Effector memory CD8-positive, alpha-beta T cell (primary cell): ENCODE data around the gene ARMC5.
A peak's percentile ranks its signal among the peaks of the same experiment; 100 is the strongest.
"Not testable (repeated sequence)": the region's sequence is repeated elsewhere in the genome, so short reads cannot be mapped to it uniquely, and the experiment has no call there.

Experiments used
- ATAC-seq: fragments of 150-1000 bp; cut with Tn5 transposase; replicated peaks from 2 replicates; pipeline ENCODE4 v1.10.0; 2021; ENCODE audit warnings: mild to moderate bottlenecking, moderate library complexity
- DNase-seq, 3 experiments: peaks; one replicate each; pipeline ENCODE4 v3.0.0; 2021
- H3K27ac Mint-ChIP-seq, 2 donors: one replicate each; pipeline ENCODE4 v1.8.0; 2022; ENCODE audit warnings: mild to moderate bottlenecking in 2 of 2, mixed read lengths in 2 of 2, moderate library complexity in 2 of 2
- H3K27me3 Mint-ChIP-seq, 2 donors: one replicate each; pipeline ENCODE4 v1.8.0; 2022; ENCODE audit warnings: mixed read lengths in 2 of 2
- H3K36me3 Mint-ChIP-seq: one replicate; pipeline ENCODE4 v1.8.0; 2022; ENCODE audit warnings: mild to moderate bottlenecking, moderate library complexity, mixed read lengths; ENCODE audit not compliant: insufficient read depth
- H3K4me1 Mint-ChIP-seq, 2 donors: one replicate each; pipeline ENCODE4 v1.8.0; 2022; ENCODE audit warnings: low read depth in 2 of 2, mixed read lengths in 2 of 2
- H3K4me3 Mint-ChIP-seq, 2 donors: one replicate each; pipeline ENCODE4 v1.8.0; 2022; ENCODE audit warnings: mild to moderate bottlenecking in 2 of 2, mixed read lengths in 2 of 2, moderate library complexity in 2 of 2
- H3K9me3 Mint-ChIP-seq, 2 donors: one replicate each; pipeline ENCODE4 v1.8.0; 2022; ENCODE audit warnings: mixed read lengths in 2 of 2

Gene ARMC5

DNA sequence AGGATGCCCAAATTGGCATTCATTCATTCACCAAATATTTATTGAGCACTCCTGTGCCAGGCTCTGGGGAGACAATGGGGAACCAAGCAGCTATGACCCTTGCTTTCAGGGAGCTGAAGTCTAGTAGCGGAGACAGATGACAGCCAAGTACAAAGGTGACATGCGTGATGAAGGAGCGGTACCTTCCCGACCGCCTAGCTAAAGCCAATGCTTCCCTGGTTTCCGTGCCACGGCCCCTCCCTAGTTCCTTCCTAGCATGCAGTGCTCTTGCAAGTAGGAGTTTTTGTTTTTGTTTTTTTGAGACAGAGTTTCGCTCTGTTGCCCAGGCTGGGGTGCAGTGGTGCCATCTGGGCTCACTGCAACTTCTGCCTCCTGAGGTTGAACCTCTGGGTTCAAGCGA is 20.4 kb downstream of the ARMC5 start:
- DNase-seq (no peak), ATAC-seq (no peak)
- Mint-ChIP-seq H3K9me3 (no peaks in the 10 kb centered on the region), H3K4me3 (no peak overlapping the region), H3K27ac (no peak overlapping the region), H3K4me1 (peaks cover 15 to 19% of the 10 kb centered on the region in 2 donors), H3K27me3 (no peaks in the 10 kb centered on the region), H3K36me3 (peaks cover 11% of the 10 kb centered on the region)

DNA sequence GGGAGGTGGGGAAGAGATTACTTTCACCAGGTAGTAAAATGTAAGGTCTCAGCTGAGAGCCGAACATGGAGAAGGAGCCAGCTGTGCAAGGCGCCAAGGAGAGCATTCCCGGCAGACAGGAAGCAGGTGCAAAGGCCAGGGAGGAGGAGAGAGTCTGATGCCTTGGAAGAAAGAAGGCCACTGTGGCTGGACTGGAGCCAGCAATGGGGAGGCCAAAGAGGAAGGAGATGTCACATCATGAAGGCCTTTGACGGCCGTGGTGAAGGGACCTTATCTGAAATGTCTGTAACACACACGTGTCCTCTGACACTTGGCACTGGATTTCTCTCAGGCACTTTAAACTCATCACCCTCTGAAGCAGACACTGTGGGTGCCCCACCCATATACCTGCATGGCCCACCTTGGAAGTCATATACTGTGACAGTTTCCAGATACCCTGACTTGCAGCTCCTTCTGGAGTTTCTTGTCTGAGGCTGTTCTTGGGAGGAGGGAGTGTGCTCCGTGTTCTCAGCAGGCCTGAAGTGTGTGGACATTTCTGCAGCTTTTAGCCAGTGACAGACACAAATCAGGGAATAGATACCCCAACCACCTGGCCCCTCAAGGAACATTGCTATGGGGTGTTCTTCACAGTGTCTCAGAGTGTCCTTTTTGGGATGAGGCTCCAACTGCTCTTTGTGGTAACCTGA is 21.7 kb downstream of the ARMC5 start:
- H3K27me3 Mint-ChIP-seq = no peaks in the 10 kb centered on the region
- peaks cover 11% of the 10 kb centered on the region for H3K36me3 Mint-ChIP-seq

DNA sequence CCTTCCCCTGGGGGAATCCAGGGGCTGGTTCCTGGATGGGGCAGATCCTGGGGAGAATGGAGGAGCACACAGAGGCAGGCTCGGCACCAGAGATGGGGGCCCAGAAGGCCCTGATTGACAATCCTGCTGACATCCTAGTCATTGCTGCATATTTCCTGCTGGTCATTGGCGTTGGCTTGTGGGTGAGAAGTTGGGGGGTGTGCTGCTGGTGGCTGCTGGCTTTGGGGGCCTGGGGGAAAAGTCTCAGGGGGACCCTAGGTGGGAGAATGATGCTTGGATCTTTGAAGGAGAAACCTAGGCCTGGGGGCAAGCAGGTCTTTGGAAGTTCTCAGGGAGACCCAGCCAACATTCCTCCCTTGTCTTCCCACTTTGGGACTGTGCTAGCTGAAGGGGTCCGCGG is 23.8 kb downstream of the ARMC5 start, which contains the start of gene SLC5A2:
SLC5A2 (plus strand) TSS at position 43 of the 400 bp plus-strand sequence; CDS start at position 57, 14 bp downstream.
- H3K9me3 Mint-ChIP-seq = no peaks in the 10 kb centered on the region
- no peak for DNase-seq
- no peak within 1 kb of the TSS for H3K4me3 Mint-ChIP-seq
- no peak for ATAC-seq
- H3K27me3 Mint-ChIP-seq = no peaks in the 10 kb centered on the region
- peaks cover 9% of the 10 kb centered on the region for H3K36me3 Mint-ChIP-seq
- no peak within 1 kb of the TSS for H3K27ac Mint-ChIP-seq
- peaks cover 5 to 11% of the 10 kb centered on the region in 2 donors for H3K4me1 Mint-ChIP-seq

More for the DNA sequence above, 21.7 kb downstream of the ARMC5 start:
- Mint-ChIP-seq H3K27ac (no peak overlapping the region), H3K4me1 (peaks cover 14 to 18% of the 10 kb centered on the region in 2 donors), H3K4me3 (no peak overlapping the region), H3K9me3 (no peaks in the 10 kb centered on the region)
- DNase-seq (no peak), ATAC-seq (no peak)

DNA sequence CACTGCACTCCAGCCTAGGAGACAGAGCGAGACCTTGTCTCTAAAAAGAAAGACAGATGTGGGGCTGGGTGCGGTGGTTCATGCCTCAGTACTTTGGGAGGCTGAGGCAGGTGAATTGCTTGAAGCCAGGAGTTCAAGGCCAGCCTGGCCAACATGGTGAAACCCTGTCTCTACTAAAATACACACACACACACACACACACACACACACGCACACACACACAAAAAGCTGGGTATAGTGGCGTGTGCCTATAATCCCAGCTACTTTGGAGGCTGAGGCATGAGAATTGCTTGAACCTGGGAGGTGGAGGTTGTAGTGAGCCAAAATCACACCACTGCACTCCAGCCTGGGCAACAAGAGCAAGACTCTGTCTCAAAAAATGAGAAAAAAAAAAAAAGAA is 24.7 kb downstream of the ARMC5 start:
- not testable (repeated sequence) for DNase-seq, H3K36me3 Mint-ChIP-seq, ATAC-seq, H3K4me1 Mint-ChIP-seq, H3K9me3 Mint-ChIP-seq, H3K4me3 Mint-ChIP-seq, H3K27me3 Mint-ChIP-seq
- peak overlapping the region in 1 of 2 donors; percentile 41 for H3K27ac Mint-ChIP-seq

DNA sequence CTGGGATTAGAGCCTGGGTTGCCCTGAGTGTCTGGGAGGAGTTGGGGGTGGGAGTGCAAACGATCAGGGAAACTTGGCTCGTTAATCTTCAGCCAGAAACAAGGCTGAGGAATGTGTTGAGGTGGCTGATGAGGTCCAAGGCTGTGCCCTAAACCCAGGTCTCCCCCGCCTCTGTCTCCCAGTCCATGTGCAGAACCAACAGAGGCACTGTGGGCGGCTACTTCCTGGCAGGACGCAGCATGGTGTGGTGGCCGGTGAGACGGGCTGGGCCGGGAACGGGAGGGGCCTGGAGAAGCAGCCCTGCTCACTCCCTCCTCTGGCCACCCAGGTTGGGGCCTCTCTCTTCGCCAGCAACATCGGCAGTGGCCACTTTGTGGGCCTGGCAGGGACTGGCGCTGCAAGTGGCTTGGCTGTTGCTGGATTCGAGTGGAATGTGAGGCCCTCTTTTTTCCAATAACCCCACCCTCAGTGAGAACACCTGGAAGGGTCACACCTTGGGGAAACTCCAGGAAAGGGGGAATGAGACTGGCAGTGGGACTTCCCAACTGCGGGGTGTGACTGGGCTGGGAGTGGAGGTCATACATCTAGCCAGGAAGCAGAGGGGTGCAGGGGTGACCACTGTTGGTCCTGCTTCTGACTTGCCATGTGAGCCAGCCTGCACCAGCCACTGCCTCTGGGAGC is 25.3 kb downstream of the ARMC5 start:
- Mint-ChIP-seq H3K27me3 (no peaks in the 10 kb centered on the region), H3K4me3 (no peak overlapping the region), H3K4me1 (peaks cover 4 to 8% of the 10 kb centered on the region in 2 donors), H3K9me3 (no peaks in the 10 kb centered on the region), H3K36me3 (peaks cover 10% of the 10 kb centered on the region), H3K27ac (peak overlapping the region in 1 of 2 donors; percentile 41)
- no peak for ATAC-seq
- no peak for DNase-seq

DNA sequence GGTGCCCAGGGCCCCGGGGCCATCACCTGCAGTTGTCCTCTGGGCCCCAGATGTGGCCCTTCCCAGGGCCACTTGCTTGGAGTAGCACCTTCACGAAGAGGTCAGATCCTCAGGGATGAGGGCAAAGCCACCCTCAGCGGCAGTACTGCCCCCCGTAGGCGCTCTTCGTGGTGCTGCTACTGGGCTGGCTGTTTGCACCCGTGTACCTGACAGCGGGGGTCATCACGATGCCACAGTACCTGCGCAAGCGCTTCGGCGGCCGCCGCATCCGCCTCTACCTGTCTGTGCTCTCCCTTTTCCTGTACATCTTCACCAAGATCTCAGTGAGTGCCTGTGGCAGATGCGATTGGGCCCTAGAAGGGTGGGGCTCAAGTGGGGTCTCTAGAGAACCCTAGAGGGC is 26.3 kb downstream of the ARMC5 start:
- Mint-ChIP-seq H3K4me1 (peaks cover 4 to 8% of the 10 kb centered on the region in 2 donors), H3K27ac (peak overlapping the region in 1 of 2 donors; percentile 51), H3K4me3 (peak overlapping the region; percentile 91 to 92), H3K9me3 (no peaks in the 10 kb centered on the region), H3K36me3 (peaks cover 10% of the 10 kb centered on the region), H3K27me3 (no peaks in the 10 kb centered on the region)
- ATAC-seq (no peak), DNase-seq (no peak)

DNA sequence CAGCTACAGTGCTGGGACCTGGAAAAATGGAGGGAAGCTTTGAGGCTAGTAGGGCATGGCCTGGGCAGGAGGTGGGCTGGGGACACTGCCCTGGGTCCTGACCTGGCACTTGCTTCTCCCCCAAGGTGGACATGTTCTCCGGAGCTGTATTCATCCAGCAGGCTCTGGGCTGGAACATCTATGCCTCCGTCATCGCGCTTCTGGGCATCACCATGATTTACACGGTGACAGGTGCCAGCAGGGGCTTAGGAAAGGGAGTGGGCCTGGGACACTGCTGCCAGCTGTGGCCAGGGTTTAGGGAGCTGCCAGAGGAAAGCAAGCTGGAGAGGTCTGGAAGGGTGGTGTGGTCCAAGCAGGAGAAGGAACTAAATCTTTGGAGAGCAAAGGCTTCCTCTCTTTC is 26.7 kb downstream of the ARMC5 start:
- Mint-ChIP-seq H3K27me3 (no peaks in the 10 kb centered on the region), H3K4me1 (peaks cover 4 to 8% of the 10 kb centered on the region in 2 donors), H3K9me3 (no peaks in the 10 kb centered on the region), H3K27ac (peak overlapping the region in 1 of 2 donors; percentile 51), H3K36me3 (peaks cover 12% of the 10 kb centered on the region), H3K4me3 (peak overlapping the region; percentile 91 to 92)
- DNase-seq (no peak), ATAC-seq (no peak)

DNA sequence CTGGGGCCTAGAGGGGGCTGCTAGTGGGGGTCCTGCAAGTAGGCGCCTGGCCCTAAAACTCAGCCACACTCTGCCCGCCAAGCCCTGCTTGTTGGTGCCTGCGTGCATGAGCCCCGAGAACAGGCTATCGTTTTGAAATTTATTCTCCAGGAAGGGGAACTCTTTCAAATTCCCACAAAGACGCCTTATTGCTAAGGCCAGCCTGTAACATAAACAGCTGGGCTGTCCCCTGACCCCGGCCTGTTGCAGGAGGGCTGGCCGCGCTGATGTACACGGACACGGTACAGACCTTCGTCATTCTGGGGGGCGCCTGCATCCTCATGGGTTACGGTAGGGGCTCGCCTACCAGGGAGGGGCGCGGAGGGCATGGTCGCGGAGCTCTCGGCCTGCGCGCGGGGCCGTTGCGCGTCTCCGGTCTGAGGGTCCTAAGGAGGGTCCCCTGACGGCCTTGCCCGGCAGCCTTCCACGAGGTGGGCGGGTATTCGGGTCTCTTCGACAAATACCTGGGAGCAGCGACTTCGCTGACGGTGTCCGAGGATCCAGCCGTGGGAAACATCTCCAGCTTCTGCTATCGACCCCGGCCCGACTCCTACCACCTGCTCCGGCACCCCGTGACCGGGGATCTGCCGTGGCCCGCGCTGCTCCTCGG is 27.9 kb downstream of the ARMC5 start:
- peak overlapping the region; percentile 91 to 92 for H3K4me3 Mint-ChIP-seq
- no peak for ATAC-seq
- no peak for DNase-seq
- peaks cover 15% of the 10 kb centered on the region for H3K36me3 Mint-ChIP-seq
- H3K27ac Mint-ChIP-seq = peak overlapping the region; percentile 60 to 72
- H3K9me3 Mint-ChIP-seq = no peaks in the 10 kb centered on the region
- H3K27me3 Mint-ChIP-seq = no peaks in the 10 kb centered on the region
- peaks cover 4 to 8% of the 10 kb centered on the region in 2 donors for H3K4me1 Mint-ChIP-seq

DNA sequence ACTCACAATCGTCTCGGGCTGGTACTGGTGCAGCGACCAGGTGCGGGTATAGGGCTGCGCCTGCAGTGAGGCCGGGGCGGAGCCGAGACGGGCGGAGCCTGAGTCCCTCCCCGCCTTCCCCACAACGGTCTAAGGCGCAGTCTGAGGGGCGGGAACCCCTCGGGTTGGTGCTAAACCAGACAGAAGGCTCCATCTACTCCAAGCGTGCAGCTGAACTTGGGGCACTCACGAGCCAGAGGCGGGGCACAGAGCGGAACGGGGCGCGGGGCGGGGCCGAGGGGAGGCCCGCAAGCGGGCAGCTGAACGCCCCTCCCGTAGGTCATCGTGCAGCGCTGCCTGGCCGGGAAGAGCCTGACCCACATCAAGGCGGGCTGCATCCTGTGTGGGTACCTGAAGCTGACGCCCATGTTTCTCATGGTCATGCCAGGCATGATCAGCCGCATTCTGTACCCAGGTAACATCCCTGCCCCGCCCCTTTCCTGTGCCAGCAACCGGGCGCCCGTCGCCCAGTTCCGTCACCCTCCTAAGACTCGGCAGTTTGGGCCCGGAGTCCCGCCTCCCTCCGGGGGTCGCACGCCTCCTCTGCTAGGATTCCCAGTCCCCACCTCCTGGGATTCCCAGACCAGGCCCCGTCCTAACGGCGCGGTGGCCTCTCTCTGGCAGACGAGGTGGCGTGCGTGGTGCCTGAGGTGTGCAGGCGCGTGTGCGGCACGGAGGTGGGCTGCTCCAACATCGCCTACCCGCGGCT is 28.6 kb downstream of the ARMC5 start:
- no peaks in the 10 kb centered on the region for H3K9me3 Mint-ChIP-seq
- peaks cover 4 to 8% of the 10 kb centered on the region in 2 donors for H3K4me1 Mint-ChIP-seq
- H3K27me3 Mint-ChIP-seq = no peaks in the 10 kb centered on the region
- ATAC-seq = peak; percentile 86
- H3K36me3 Mint-ChIP-seq = peaks cover 15% of the 10 kb centered on the region
- DNase-seq = peak; percentile 61 to 73 (median 71)
- peak overlapping the region; percentile 91 to 92 for H3K4me3 Mint-ChIP-seq
- H3K27ac Mint-ChIP-seq = peak overlapping the region; percentile 60 to 72

DNA sequence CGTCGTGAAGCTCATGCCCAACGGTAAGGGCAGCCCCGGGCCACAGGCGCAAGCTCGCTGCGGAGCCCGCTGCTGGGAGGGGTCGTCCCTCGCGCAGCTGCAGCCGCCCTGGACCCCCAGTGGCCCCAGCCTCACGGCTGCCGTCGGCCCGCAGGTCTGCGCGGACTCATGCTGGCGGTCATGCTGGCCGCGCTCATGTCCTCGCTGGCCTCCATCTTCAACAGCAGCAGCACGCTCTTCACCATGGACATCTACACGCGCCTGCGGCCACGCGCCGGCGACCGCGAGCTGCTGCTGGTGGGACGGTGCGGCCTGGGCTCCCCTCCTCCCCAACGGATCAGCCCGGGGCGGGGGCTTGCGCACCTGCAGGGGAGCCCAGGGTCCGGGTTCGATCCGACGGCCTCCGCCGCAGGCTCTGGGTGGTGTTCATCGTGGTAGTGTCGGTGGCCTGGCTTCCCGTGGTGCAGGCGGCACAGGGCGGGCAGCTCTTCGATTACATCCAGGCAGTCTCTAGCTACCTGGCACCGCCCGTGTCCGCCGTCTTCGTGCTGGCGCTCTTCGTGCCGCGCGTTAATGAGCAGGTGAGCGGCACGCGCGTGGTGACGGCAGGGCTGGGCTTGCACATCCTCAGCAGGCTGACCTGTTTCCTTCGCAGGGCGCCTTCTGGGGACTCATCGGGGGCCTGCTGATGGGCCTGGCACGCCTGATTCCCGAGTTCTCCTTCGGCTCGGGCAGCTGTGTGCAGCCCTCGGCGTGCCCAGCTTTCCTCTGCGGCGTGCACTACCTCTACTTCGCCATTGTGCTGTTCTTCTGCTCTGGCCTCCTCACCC is 29.4 kb downstream of the ARMC5 start:
- H3K4me3 Mint-ChIP-seq = peak overlapping the region; percentile 91 to 92
- H3K4me1 Mint-ChIP-seq = peaks cover 4 to 8% of the 10 kb centered on the region in 2 donors
- DNase-seq (no peak), ATAC-seq (no peak)
- H3K9me3 Mint-ChIP-seq = no peaks in the 10 kb centered on the region
- H3K27me3 Mint-ChIP-seq = no peaks in the 10 kb centered on the region
- no peak overlapping the region for H3K27ac Mint-ChIP-seq
- H3K36me3 Mint-ChIP-seq = peaks cover 15% of the 10 kb centered on the region

DNA sequence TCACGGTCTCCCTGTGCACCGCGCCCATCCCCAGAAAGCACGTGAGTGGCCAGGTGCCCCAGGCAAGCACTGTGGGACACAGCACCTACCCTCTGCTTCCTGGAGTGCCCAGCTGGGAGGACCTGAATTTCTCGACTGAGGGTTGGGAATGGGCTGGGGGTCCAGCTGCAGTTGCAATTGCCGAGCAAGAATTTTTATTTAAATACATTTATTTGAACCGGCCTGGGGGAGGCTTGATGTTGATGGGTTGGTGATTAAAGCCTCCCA is 29.9 kb downstream of the ARMC5 start:
- Mint-ChIP-seq H3K36me3 (peaks cover 15% of the 10 kb centered on the region), H3K9me3 (no peaks in the 10 kb centered on the region), H3K27ac (peak overlapping the region; percentile 44 to 79), H3K4me3 (peak overlapping the region; percentile 40 to 54), H3K4me1 (peaks cover 4 to 8% of the 10 kb centered on the region in 2 donors), H3K27me3 (no peaks in the 10 kb centered on the region)
- DNase-seq (no peak), ATAC-seq (no peak)

DNA sequence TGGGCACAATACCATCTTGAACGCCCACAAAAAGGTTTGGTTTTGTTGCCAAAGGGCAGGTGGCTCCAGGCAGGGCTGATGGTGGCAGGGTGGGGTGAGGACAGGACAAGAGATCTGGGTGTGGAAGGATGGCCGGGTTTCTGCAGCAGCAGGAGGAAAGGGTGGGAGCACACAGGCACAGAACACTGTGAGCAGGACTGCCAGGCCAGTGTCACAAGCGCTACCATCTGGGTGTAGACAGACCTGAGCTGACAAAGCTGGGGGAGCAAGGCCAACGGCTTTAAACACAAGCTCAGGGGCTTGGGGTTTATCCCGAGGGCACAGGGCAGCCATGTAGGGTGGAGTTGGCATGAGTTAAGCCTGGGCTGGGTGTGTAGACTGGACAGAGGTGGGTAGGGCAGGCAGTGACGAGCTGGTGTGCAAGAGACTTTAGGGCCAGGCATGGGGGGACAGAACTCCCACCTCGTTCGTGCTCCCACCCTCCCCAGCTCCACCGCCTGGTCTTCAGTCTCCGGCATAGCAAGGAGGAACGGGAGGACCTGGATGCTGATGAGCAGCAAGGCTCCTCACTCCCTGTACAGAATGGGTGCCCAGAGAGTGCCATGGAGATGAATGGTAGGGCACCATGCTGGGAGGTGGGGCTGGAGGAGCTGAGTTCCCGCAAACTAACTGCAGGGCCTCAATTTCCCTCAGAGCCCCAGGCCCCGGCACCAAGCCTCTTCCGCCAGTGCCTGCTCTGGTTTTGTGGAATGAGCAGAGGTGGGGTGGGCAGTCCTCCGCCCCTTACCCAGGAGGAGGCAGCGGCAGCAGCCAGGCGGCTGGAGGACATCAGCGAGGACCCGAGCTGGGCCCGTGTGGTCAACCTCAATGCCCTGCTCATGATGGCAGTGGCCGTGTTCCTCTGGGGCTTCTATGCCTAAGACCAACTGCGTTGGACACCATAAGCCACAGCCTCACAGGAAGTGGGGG is 30.6 kb downstream of the ARMC5 start:
- ATAC-seq (no peak), DNase-seq (no peak)
- Mint-ChIP-seq H3K27ac (peak overlapping the region; percentile 55 to 79), H3K9me3 (no peaks in the 10 kb centered on the region), H3K4me3 (peak overlapping the region in 1 of 2 donors; percentile 29), H3K36me3 (peaks cover 15% of the 10 kb centered on the region), H3K4me1 (peaks cover 4 to 8% of the 10 kb centered on the region in 2 donors), H3K27me3 (no peaks in the 10 kb centered on the region)
